ENCODE measurements around the gene DAZAP1.

GRCh38 chr19:1387684-1388636 lies 19.4 kb upstream of the DAZAP1 start:
- no peak for TF ChIP-seq EZH2phosphoT487 (IDR thresholded peaks at IDR 0.05; ENCODE audit: insufficient read depth, low read depth)
- no peak for TF ChIP-seq EZH2 (IDR thresholded peaks at IDR 0.05; ENCODE audit: insufficient read depth, poor library complexity, severe bottlenecking)
